HCT116 (cell line): ENCODE measurements around the gene PLA2G2C. TPM values are rescaled to one million over a fixed set of nuclear protein-coding genes. Genes with fewer than 3 reads are reported as not detected.

Source experiments
- ATAC-seq: fragments of 200-7000 bp; cut with Tn5 transposase; 2 replicates; pipeline ENCODE4 v1.9.1; 2020; ENCODE audit warnings: mild to moderate bottlenecking, moderate library complexity
- BruUV-seq: library from RNA; stranded (reverse); fragments of 400-500 nt; replicated peaks from 2 replicates; lab custom pipeline; 2021; lab: Mats Ljungman, UMichigan
- CTCF ChIA-PET: fragments of 300-600 bp; sonication (Branson Sonifier 250); formaldehyde crosslinking; loops from one replicate; lab custom pipeline; 2021; ENCODE audit warnings: antibody characterized with exemption; lab: Charles Lee
- POLR2A ChIA-PET: fragments of 300-600, 350-600 bp; sonication (Branson Sonifier 250); formaldehyde crosslinking; loops from one replicate; lab custom pipeline; 2021; ENCODE audit warnings: antibody characterized with exemption; lab: Charles Lee
- RAD21 ChIA-PET, 2 experiments: fragments of 300-600 bp; sonication (Branson Sonifier 250); formaldehyde crosslinking; loops; one replicate each; lab custom pipeline; 2023; ENCODE audit warnings: low total read pairs in 2 of 2; ENCODE audit not compliant: uncharacterized antibody in 2 of 2, unreplicated experiment in 2 of 2, low non-redundant PET in 1 of 2; lab: Charles Lee
- DNase-seq: peaks from one replicate; pipeline ENCODE4 v3.0.0-alpha.2; 2010; ENCODE audit warnings: low read depth, low spot score
- H2AFZ ChIP-seq: fragments of 200-600 bp; shearing (Covaris generic), sonication (generic); 2 replicates; pipeline ENCODE4 v1.6.1; 2017; ENCODE audit warnings: low read depth, mixed run types, mixed read lengths, antibody characterized with exemption, low read length; ENCODE audit not compliant: poor library complexity, severe bottlenecking
- H3K27ac ChIP-seq: 2 replicates; pipeline ENCODE4 v1.5.1; 2012; ENCODE audit warnings: low read depth, low read length
- H3K27me3 ChIP-seq: fragments of 200-600 bp; sonication (generic); 2 replicates; pipeline ENCODE4 v1.6.1; 2016; ENCODE audit warnings: mixed run types, low read length, mixed read lengths; ENCODE audit not compliant: insufficient read depth
- H3K36me3 ChIP-seq, 2 experiments: fragments of 200-500 bp in 1 of 2; fragments of 200-600 bp in 1 of 2; sonication (Bioruptor generic) in 1 of 2; sonication (generic) in 1 of 2; 2 replicates each; pipeline versions ENCODE4 v1.5.1 to v1.6.1; 2014 to 2016; ENCODE audit warnings: low read length in 2 of 2, inconsistent platforms in 1 of 2, mixed read lengths in 1 of 2, mixed run types in 1 of 2; ENCODE audit not compliant: insufficient read depth in 2 of 2, control insufficient read depth in 1 of 2
- H3K4me1 ChIP-seq, 2 experiments: fragments of 200-600 bp in 1 of 2; sonication (generic) in 1 of 2; 2 replicates each; pipeline versions ENCODE4 v1.5.1 to v1.6.1; 2012 to 2017; ENCODE audit warnings: low read length in 2 of 2, inconsistent platforms in 1 of 2, mild to moderate bottlenecking in 1 of 2, mixed read lengths in 1 of 2, mixed run types in 1 of 2, moderate library complexity in 1 of 2; ENCODE audit not compliant: insufficient read depth in 2 of 2, control insufficient read depth in 1 of 2
- H3K4me2 ChIP-seq: fragments of 200-600 bp; sonication (generic); 2 replicates; pipeline ENCODE4 v1.6.1; 2017; ENCODE audit warnings: mixed run types, low read length, mixed read lengths
- H3K4me3 ChIP-seq, 2 experiments: fragments of 200-600 bp in 1 of 2; sonication (generic) in 1 of 2; replicated peaks in 1 of 2; 2 replicates each; pipeline ENCODE4 v1.5.1; 2011 to 2016; ENCODE audit warnings: low read length in 2 of 2, control low read depth in 1 of 2, low read depth in 1 of 2, mild to moderate bottlenecking in 1 of 2, mixed read lengths in 1 of 2, mixed run types in 1 of 2
- H3K79me2 ChIP-seq: fragments of 200-600 bp; sonication (generic); 2 replicates; pipeline ENCODE4 v1.6.1; 2017; ENCODE audit warnings: mild to moderate bottlenecking, mixed run types, low read length, moderate library complexity, mixed read lengths; ENCODE audit not compliant: insufficient read depth
- H3K9ac ChIP-seq: fragments of 200-600 bp; sonication (generic); 2 replicates; pipeline ENCODE4 v1.6.1; 2016; ENCODE audit warnings: low read length, mixed read lengths
- H3K9me2 ChIP-seq: fragments of 200-600 bp; sonication (generic), shearing (Covaris generic); 2 replicates; pipeline ENCODE4 v1.6.1; 2017; ENCODE audit warnings: mixed run types, mild to moderate bottlenecking, moderate library complexity; ENCODE audit not compliant: insufficient read depth
- H3K9me3 ChIP-seq, 2 experiments: fragments of 200-500 bp in 1 of 2; fragments of 200-600 bp in 1 of 2; sonication (Bioruptor generic) in 1 of 2; sonication (generic) in 1 of 2; 2 replicates each; pipeline ENCODE4 v1.6.1; 2014 to 2017; ENCODE audit warnings: low read length in 2 of 2, mixed read lengths in 2 of 2, inconsistent platforms in 1 of 2, low read depth in 1 of 2, mild to moderate bottlenecking in 1 of 2, mixed run types in 1 of 2, moderate library complexity in 1 of 2; ENCODE audit not compliant: control insufficient read depth in 1 of 2, insufficient read depth in 1 of 2
- H4K20me1 ChIP-seq: fragments of 200-600 bp; sonication (generic), shearing (Covaris generic); 2 replicates; pipeline ENCODE4 v1.6.1; 2017; ENCODE audit warnings: mixed run types, mild to moderate bottlenecking, moderate library complexity; ENCODE audit not compliant: insufficient read depth
- ATF3 ChIP-seq: IDR thresholded peaks from 2 replicates; pipeline ENCODE4 v1.6.1; 2012
- CBX3 ChIP-seq: IDR thresholded peaks from 2 replicates; pipeline ENCODE4 v1.6.1; 2012; ENCODE audit warnings: low read depth
- EGR1 ChIP-seq: IDR thresholded peaks from 2 replicates; pipeline ENCODE4 v1.6.1; 2012; ENCODE audit warnings: low read depth
- EZH2 ChIP-seq: fragments of 200-600 bp; sonication (generic); IDR thresholded peaks from 2 replicates; pipeline ENCODE4 v1.6.1; 2017; ENCODE audit warnings: antibody characterized with exemption, mixed run types
- MAX ChIP-seq: IDR thresholded peaks from 2 replicates; pipeline ENCODE4 v1.6.1; 2012
- POLR2A ChIP-seq: IDR thresholded peaks from 2 replicates; pipeline ENCODE4 v1.7.0; 2011; ENCODE audit warnings: borderline replicate concordance; ENCODE audit not compliant: insufficient read depth, insufficient read length; ENCODE audit errors: extremely low read depth
- RAD21 ChIP-seq: IDR thresholded peaks from 2 replicates; pipeline ENCODE4 v1.6.1; 2012; ENCODE audit warnings: low read depth, mild to moderate bottlenecking
- SIN3A ChIP-seq: IDR thresholded peaks from 2 replicates; pipeline ENCODE4 v1.6.1; 2012; ENCODE audit warnings: low read depth
- ZBTB33 ChIP-seq: IDR thresholded peaks from 2 replicates; pipeline ENCODE4 v1.6.1; 2011; ENCODE audit warnings: mild to moderate bottlenecking, low read length, moderate library complexity; ENCODE audit not compliant: insufficient replicate concordance; ENCODE audit errors: extremely low read depth
- ZFX ChIP-seq: fragments of 450-650 bp; IDR thresholded peaks from 2 replicates; pipeline ENCODE4 v1.6.1; 2017
- ZNF274 ChIP-seq: fragments of 200-500 bp; sonication (Bioruptor generic); IDR thresholded peaks from 2 replicates; pipeline ENCODE4 v1.6.1; 2014; ENCODE audit warnings: mild to moderate bottlenecking, low read depth, low read length, inconsistent platforms
- intact Hi-C: fragments of 100-400 bp; cut with micrococcal nuclease; formaldehyde crosslinking; loops from 2 replicates; pipeline ENCODE4 v1.10.0; 2022
- total RNA-seq: library from RNA; stranded (reverse); gene quantifications from one replicate; pipeline ENCODE4 v1.2.1, GENCODE V29; 2021; ENCODE audit not compliant: unreplicated experiment

Gene PLA2G2C
- total RNA-seq, 1 experiment from 2014 or later = not detected

DNA sequence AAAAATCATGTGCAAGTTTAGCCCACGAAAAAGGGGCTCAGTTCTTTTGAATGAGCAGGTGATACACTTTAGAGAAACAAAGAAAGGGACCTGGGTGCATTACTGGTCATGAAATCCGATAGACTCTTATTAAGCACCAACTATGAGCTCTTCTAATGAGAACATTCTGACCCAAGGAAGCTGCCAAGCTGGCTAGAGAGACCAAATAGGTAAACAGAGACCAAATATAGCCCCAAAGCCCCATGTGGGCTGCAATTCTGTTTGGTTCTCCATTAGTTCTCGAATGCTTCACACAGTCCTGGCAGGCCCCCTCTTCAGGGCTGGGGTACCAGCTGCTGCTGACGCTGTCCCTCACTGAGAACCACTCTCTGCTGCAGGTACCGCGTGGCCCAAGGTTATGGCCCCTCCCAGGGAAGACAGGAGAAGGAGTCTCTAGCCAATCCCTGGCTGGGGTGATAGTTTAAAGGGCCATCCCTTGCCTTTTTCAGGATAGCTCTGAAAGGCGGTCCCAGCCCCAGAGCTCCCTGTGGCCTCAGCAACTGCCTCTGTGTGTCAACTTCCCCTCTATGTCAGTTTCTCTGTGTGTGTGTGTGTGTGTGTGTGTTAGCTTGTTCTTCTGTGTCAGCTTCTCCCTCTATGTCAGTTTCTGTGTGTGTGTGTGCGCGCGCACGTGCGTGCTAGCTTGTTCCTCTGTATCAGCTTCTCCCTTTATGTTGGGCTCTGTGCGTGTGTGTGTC lies 7.5 kb downstream of the PLA2G2C start:
- H3K9me2 ChIP-seq = no peaks in the 10 kb centered on the region
- BruUV-seq = no TSS peak
- no peak overlapping the region for H3K9ac ChIP-seq
- DNase-seq (no peak), ATAC-seq (no peak)
- H3K27me3 ChIP-seq = no peaks in the 10 kb centered on the region
- POLR2A ChIA-PET = no interaction called here
- no peak overlapping the region for H2AFZ ChIP-seq
- no peak overlapping the region for H3K4me2 ChIP-seq
- H4K20me1 ChIP-seq = no peaks in the 10 kb centered on the region
- TF ChIP-seq ZBTB33 (no peak), EGR1 (no peak), ZFX (no peak), ATF3 (no peak), SIN3A (no peak), MAX (no peak), EZH2 (no peak), ZNF274 (no peak), RAD21 (no peak), POLR2A (no peak), CBX3 (no peak)
- no peaks in the 10 kb centered on the region for H3K4me1 ChIP-seq
- intact Hi-C loops = no loop called here
- no peaks in the 10 kb centered on the region for H3K9me3 ChIP-seq
- H3K79me2 ChIP-seq = no peaks in the 10 kb centered on the region
- H3K4me3 ChIP-seq = no peak overlapping the region
- H3K27ac ChIP-seq = no peak overlapping the region
- H3K36me3 ChIP-seq = no peaks in the 10 kb centered on the region
- CTCF ChIA-PET = no interaction called here
- RAD21 ChIA-PET = no interaction called here
